Liver (tissue), 9 donors: Measurements from ENCODE around the gene CACNA1D. TPM values are rescaled to one million over a fixed set of nuclear protein-coding genes. Genes with fewer than 3 reads are reported as not detected.

ENCODE experiments used
- DNase-seq: peaks from one replicate; pipeline ENCODE4 v3.0.0-alpha.2; 2017; ENCODE audit warnings: low spot score
- H3K27ac ChIP-seq, 2 donors: one replicate each; pipeline ENCODE4 v1.7.0; 2013; ENCODE audit warnings: inconsistent platforms in 2 of 2, low read length in 2 of 2, control low read depth in 1 of 2, low read depth in 1 of 2, mild to moderate bottlenecking in 1 of 2
- H3K27me3 ChIP-seq, 4 donors: one replicate each; pipeline versions ENCODE4 v1.6.1 to v1.7.0; 2013; ENCODE audit warnings: low read length in 3 of 4, inconsistent platforms in 1 of 4, mild to moderate bottlenecking in 1 of 4, moderate library complexity in 1 of 4; ENCODE audit not compliant: control insufficient read depth in 4 of 4, insufficient read depth in 4 of 4
- H3K36me3 ChIP-seq, 4 donors: one replicate each; pipeline versions ENCODE4 v1.6.1 to v1.7.0; 2013; ENCODE audit warnings: low read length in 3 of 4, mild to moderate bottlenecking in 3 of 4, low read depth in 1 of 4, moderate library complexity in 1 of 4; ENCODE audit not compliant: control insufficient read depth in 4 of 4, insufficient read depth in 3 of 4
- H3K4me1 ChIP-seq, 4 donors: one replicate each; pipeline versions ENCODE4 v1.6.1 to v1.7.0; 2013; ENCODE audit warnings: low read length in 3 of 4, mild to moderate bottlenecking in 3 of 4, moderate library complexity in 1 of 4; ENCODE audit not compliant: control insufficient read depth in 4 of 4, insufficient read depth in 4 of 4
- H3K4me3 ChIP-seq, 3 donors: one replicate each; pipeline versions ENCODE4 v1.6.1 to v1.7.0; 2013; ENCODE audit warnings: low read length in 3 of 3, control low read depth in 1 of 3, low read depth in 1 of 3, mild to moderate bottlenecking in 1 of 3
- H3K9ac ChIP-seq, 2 donors: one replicate each; pipeline ENCODE4 v1.7.0; 2013; ENCODE audit warnings: low read length in 2 of 2, mild to moderate bottlenecking in 2 of 2, moderate library complexity in 2 of 2, control low read depth in 1 of 2, low read depth in 1 of 2
- H3K9me3 ChIP-seq, 4 donors: one replicate each; pipeline versions ENCODE4 v1.6.1 to v1.7.0; 2013; ENCODE audit warnings: low read length in 3 of 4; ENCODE audit not compliant: control insufficient read depth in 4 of 4
- EGR1 ChIP-seq, 2 donors: IDR thresholded peaks; 2 replicates each; pipeline ENCODE4 v1.6.1; 2016 to 2018; ENCODE audit warnings: antibody characterized with exemption in 2 of 2, low read depth in 2 of 2
- FOXA1 ChIP-seq: IDR thresholded peaks from 2 replicates; pipeline ENCODE4 v1.6.1; 2016; ENCODE audit warnings: antibody characterized with exemption
- FOXA2 ChIP-seq: IDR thresholded peaks from 2 replicates; pipeline ENCODE4 v1.6.1; 2016; ENCODE audit warnings: antibody characterized with exemption
- GABPA ChIP-seq, 2 donors: IDR thresholded peaks in 1 of 2; conservative IDR thresholded peaks in 1 of 2; 2 replicates each; pipeline ENCODE4 v1.6.1; 2016; ENCODE audit warnings: antibody characterized with exemption in 2 of 2, mild to moderate bottlenecking in 1 of 2, moderate library complexity in 1 of 2
- HNF4A ChIP-seq, 2 donors: conservative IDR thresholded peaks; 2 replicates each; pipeline ENCODE4 v1.6.1; 2016; ENCODE audit warnings: antibody characterized with exemption in 2 of 2, mild to moderate bottlenecking in 2 of 2
- HNF4G ChIP-seq: IDR thresholded peaks from 2 replicates; pipeline ENCODE4 v1.6.1; 2016; ENCODE audit warnings: antibody characterized with exemption
- JUND ChIP-seq, 2 donors: IDR thresholded peaks; 2 replicates each; pipeline ENCODE4 v1.6.1; 2016; ENCODE audit warnings: antibody characterized with exemption in 2 of 2
- MAX ChIP-seq: IDR thresholded peaks from 2 replicates; pipeline ENCODE4 v1.6.1; 2016; ENCODE audit warnings: antibody characterized with exemption
- NR2F2 ChIP-seq: IDR thresholded peaks from 2 replicates; pipeline ENCODE4 v1.6.1; 2016; ENCODE audit warnings: antibody characterized with exemption
- RAD21 ChIP-seq, 2 donors: IDR thresholded peaks; 2 replicates each; pipeline ENCODE4 v1.6.1; 2016; ENCODE audit warnings: antibody characterized with exemption in 2 of 2, mild to moderate bottlenecking in 2 of 2
- RXRA ChIP-seq, 2 donors: IDR thresholded peaks; 2 replicates each; pipeline ENCODE4 v1.6.1; 2017 to 2018; ENCODE audit warnings: antibody characterized with exemption in 2 of 2, mild to moderate bottlenecking in 1 of 2
- SP1 ChIP-seq: IDR thresholded peaks from 2 replicates; pipeline ENCODE4 v1.6.1; 2018; ENCODE audit warnings: antibody characterized with exemption, mild to moderate bottlenecking
- TAF1 ChIP-seq: conservative IDR thresholded peaks from 2 replicates; pipeline ENCODE4 v1.6.1; 2016; ENCODE audit warnings: antibody characterized with exemption, mild to moderate bottlenecking
- YY1 ChIP-seq: IDR thresholded peaks from 2 replicates; pipeline ENCODE4 v1.6.1; 2016; ENCODE audit warnings: antibody characterized with exemption, mild to moderate bottlenecking
- ZBTB33 ChIP-seq: IDR thresholded peaks from 2 replicates; pipeline ENCODE4 v1.6.1; 2016; ENCODE audit warnings: antibody characterized with exemption
- WGBS: extraction: QIAGEN DNeasy Blood & Tissue Kit; methylation state at CpG from one replicate; pipeline ENCODE4 v1.1.7; 2013; 5-methylcytosine and 5-hydroxymethylcytosine counted together
- polyA plus RNA-seq, 2 donors: library from polyadenylated mRNA; stranded (reverse) in 1 of 2; unstranded in 1 of 2; fragments of 200-250 nt in 1 of 2; fragments of >200 nt in 1 of 2; fragmentation: Nextera tagmentation in 1 of 2; extraction: Ambion mirVana in 1 of 2; gene quantifications; one replicate each; pipeline versions ENCODE4 v1.2.1 to v1.2.3, GENCODE V29; 2013 to 2015
- total RNA-seq, 2 donors: library from RNA; depleted of rRNA; stranded (reverse); fragments of >200 nt; gene quantifications; one replicate each; pipeline ENCODE4 v1.2.3, GENCODE V29; 2014
- TF ChIP-seq, protein P1 (sequence below): IDR thresholded peaks from 2 replicates; pipeline ENCODE4 v1.6.1; 2016; ENCODE audit warnings: antibody characterized with exemption, mild to moderate bottlenecking
- TF ChIP-seq, protein P2 (sequence below): fragments of 150-350 bp; IDR thresholded peaks from 2 replicates; pipeline ENCODE4 v1.5.1; 2017; ENCODE audit warnings: improper control_type of control experiment, low read depth, low read length; ENCODE audit not compliant: missing input control
- TF ChIP-seq, protein P3 (sequence below): IDR thresholded peaks from 2 replicates; pipeline ENCODE4 v1.6.1; 2016; ENCODE audit warnings: antibody characterized with exemption
- donor health status: healthy.
- donor health status: healthy.
- donor health status: healthy.
- donor health status: healthy.
- donor health status: healthy.

The CACNA1D gene
- total and polyA plus RNA-seq, 4 donors = 1.8 to 18.9 (median 3.4) TPM

- Histone ChIP-seq H3K36me3 (no peaks in the 10 kb centered on the region), H3K27me3 (no peaks in the 10 kb centered on the region), H3K4me1 (no peaks in the 10 kb centered on the region), H3K27ac (no peak overlapping the region), H3K9ac (no peak overlapping the region), H3K4me3 (no peak overlapping the region), H3K9me3 (no peaks in the 10 kb centered on the region)
- no peak for TF ChIP-seq FOXA2
- no peak for TF ChIP-seq HNF4G
- no peak for TF ChIP-seq NR2F2
- TF ChIP-seq, protein P1, sequence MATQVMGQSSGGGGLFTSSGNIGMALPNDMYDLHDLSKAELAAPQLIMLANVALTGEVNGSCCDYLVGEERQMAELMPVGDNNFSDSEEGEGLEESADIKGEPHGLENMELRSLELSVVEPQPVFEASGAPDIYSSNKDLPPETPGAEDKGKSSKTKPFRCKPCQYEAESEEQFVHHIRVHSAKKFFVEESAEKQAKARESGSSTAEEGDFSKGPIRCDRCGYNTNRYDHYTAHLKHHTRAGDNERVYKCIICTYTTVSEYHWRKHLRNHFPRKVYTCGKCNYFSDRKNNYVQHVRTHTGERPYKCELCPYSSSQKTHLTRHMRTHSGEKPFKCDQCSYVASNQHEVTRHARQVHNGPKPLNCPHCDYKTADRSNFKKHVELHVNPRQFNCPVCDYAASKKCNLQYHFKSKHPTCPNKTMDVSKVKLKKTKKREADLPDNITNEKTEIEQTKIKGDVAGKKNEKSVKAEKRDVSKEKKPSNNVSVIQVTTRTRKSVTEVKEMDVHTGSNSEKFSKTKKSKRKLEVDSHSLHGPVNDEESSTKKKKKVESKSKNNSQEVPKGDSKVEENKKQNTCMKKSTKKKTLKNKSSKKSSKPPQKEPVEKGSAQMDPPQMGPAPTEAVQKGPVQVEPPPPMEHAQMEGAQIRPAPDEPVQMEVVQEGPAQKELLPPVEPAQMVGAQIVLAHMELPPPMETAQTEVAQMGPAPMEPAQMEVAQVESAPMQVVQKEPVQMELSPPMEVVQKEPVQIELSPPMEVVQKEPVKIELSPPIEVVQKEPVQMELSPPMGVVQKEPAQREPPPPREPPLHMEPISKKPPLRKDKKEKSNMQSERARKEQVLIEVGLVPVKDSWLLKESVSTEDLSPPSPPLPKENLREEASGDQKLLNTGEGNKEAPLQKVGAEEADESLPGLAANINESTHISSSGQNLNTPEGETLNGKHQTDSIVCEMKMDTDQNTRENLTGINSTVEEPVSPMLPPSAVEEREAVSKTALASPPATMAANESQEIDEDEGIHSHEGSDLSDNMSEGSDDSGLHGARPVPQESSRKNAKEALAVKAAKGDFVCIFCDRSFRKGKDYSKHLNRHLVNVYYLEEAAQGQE = no peak
- TF ChIP-seq JUND (IDR thresholded peaks at IDR 0.05) = no peak
- TF ChIP-seq ZBTB33 = no peak
- TF ChIP-seq TAF1 = no peak
- no peak for TF ChIP-seq MAX
- TF ChIP-seq RAD21 (IDR thresholded peaks at IDR 0.05) = no peak
- no peak for TF ChIP-seq YY1
- TF ChIP-seq EGR1 (IDR thresholded peaks at IDR 0.05; ENCODE audit: low read depth in 2 of 2) = no peak
- TF ChIP-seq FOXA1 = no peak
- no peak for TF ChIP-seq GABPA (IDR thresholded peaks at IDR 0.05 in 1 of 2, conservative IDR thresholded peaks at IDR 0.05 in 1 of 2)
- TF ChIP-seq, protein P2, sequence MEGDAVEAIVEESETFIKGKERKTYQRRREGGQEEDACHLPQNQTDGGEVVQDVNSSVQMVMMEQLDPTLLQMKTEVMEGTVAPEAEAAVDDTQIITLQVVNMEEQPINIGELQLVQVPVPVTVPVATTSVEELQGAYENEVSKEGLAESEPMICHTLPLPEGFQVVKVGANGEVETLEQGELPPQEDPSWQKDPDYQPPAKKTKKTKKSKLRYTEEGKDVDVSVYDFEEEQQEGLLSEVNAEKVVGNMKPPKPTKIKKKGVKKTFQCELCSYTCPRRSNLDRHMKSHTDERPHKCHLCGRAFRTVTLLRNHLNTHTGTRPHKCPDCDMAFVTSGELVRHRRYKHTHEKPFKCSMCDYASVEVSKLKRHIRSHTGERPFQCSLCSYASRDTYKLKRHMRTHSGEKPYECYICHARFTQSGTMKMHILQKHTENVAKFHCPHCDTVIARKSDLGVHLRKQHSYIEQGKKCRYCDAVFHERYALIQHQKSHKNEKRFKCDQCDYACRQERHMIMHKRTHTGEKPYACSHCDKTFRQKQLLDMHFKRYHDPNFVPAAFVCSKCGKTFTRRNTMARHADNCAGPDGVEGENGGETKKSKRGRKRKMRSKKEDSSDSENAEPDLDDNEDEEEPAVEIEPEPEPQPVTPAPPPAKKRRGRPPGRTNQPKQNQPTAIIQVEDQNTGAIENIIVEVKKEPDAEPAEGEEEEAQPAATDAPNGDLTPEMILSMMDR = no peak
- TF ChIP-seq HNF4A (conservative IDR thresholded peaks at IDR 0.05) = no peak
- TF ChIP-seq, protein P3, sequence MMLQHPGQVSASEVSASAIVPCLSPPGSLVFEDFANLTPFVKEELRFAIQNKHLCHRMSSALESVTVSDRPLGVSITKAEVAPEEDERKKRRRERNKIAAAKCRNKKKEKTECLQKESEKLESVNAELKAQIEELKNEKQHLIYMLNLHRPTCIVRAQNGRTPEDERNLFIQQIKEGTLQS = no peak
- no peak for TF ChIP-seq SP1
- TF ChIP-seq RXRA (IDR thresholded peaks at IDR 0.05) = no peak
- WGBS = 90% methylated on average over 10 of the region's 10 CpGs
- no peak for DNase-seq
Measured at GRCh38 chr3:53545310-53545995, 51.0 kb downstream of the CACNA1D start.
